Fibroblast of villous mesenchyme (primary cell): Measurements from ENCODE around the gene CCDC57. TPM values are rescaled to one million over a fixed set of nuclear protein-coding genes. Genes with fewer than 3 reads are reported as not detected.

Experiments used
- DNase-seq: peaks from one replicate; pipeline ENCODE4 v3.0.0-alpha.2; 2010; ENCODE audit warnings: low read depth
- H3K4me3 ChIP-seq: 2 replicates; pipeline ENCODE4 v1.5.1; 2011; ENCODE audit warnings: low read depth, mild to moderate bottlenecking, low read length
- total RNA-seq: library from RNA; depleted of rRNA; stranded (reverse); fragments of >200 nt; gene quantifications from 2 replicates; pipeline ENCODE4 v1.2.3, GENCODE V29; 2012
- TF ChIP-seq, protein P1 (sequence below): IDR thresholded peaks from 2 replicates; pipeline ENCODE4 v1.5.1; 2012; ENCODE audit warnings: low read depth, mild to moderate bottlenecking, low read length; ENCODE audit not compliant: insufficient read depth

Gene CCDC57
- total RNA-seq, 1 donor: 19.9 TPM

DNA sequence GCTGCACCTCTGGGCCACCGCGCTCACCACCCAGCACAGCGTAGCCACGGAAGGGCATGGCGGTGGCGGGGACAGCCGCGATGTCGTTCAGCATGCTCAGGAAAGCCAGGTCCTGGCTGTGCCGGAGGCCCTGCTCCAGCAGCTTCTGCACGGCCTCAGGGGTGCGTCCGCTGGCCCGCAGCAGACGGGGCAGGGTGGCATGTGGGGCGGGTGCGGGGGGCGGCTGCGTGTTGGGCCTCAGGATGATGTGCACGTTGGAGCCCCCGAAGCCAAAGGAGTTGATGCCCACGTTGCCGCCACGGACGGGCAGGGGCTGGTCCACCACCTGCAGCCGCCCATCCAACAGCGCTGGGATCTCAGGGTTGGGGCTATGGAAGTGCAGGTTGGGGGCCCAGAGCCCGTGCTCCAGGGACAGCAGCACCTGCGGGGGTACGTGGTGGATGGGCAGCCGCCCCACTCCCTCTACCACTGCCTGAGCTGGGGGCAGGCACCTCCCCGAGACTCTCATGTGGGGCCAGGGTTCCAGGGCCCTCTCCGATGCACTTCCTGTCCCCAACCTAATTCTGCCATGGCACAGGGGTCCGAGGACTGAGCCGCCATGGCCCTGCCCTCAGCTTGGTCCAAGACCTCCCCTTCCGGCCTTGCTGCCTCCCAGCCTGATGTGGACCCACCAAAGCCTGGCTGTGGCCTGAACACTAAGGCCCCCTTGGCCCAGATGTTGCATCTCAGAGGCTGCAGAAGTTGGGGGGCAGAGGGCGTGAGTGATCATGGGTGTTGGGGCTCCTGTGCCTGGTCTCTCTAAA, 121.2 kb downstream of the CCDC57 start:
- H3K4me3 ChIP-seq: no peak overlapping the region
- DNase-seq: no peak
- TF ChIP-seq, protein P1, sequence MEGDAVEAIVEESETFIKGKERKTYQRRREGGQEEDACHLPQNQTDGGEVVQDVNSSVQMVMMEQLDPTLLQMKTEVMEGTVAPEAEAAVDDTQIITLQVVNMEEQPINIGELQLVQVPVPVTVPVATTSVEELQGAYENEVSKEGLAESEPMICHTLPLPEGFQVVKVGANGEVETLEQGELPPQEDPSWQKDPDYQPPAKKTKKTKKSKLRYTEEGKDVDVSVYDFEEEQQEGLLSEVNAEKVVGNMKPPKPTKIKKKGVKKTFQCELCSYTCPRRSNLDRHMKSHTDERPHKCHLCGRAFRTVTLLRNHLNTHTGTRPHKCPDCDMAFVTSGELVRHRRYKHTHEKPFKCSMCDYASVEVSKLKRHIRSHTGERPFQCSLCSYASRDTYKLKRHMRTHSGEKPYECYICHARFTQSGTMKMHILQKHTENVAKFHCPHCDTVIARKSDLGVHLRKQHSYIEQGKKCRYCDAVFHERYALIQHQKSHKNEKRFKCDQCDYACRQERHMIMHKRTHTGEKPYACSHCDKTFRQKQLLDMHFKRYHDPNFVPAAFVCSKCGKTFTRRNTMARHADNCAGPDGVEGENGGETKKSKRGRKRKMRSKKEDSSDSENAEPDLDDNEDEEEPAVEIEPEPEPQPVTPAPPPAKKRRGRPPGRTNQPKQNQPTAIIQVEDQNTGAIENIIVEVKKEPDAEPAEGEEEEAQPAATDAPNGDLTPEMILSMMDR: no peak

DNA sequence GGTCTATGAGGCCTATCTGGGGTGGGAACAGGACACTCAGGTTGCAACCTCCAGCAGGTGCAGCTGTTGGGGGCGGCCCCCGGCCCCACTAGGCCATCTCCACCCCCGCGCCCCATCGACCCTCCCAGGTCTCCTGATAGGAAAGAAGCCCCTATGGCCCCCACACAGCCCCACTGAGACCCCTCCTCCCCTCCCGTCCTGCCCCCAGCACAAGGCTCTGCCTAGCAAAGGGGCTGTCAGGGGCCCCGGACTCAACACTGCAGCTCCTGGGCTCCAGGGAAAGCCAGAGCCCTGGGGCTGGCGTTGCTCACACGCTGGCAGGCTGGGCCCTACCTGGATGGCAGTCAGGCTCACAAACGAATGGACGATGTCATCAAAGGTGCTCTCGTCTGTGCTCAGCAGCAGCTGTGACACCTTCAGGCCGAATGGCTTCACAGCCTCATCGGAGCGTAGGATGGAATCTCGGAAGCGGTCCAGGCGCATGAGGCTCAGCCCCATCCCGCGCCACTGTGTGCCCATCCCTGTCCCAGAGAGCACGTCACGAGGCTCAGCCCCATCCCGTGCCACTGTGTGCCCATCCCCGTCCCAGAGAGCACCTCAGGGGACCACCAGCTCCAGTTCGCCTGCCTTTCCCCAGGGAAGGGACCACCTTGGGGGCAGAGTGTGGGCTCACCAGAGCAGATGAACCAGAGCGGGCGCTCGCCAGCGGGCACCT, 121.9 kb downstream of the CCDC57 start:
- TF ChIP-seq, protein P1: no peak
- DNase-seq: no peak

DNA sequence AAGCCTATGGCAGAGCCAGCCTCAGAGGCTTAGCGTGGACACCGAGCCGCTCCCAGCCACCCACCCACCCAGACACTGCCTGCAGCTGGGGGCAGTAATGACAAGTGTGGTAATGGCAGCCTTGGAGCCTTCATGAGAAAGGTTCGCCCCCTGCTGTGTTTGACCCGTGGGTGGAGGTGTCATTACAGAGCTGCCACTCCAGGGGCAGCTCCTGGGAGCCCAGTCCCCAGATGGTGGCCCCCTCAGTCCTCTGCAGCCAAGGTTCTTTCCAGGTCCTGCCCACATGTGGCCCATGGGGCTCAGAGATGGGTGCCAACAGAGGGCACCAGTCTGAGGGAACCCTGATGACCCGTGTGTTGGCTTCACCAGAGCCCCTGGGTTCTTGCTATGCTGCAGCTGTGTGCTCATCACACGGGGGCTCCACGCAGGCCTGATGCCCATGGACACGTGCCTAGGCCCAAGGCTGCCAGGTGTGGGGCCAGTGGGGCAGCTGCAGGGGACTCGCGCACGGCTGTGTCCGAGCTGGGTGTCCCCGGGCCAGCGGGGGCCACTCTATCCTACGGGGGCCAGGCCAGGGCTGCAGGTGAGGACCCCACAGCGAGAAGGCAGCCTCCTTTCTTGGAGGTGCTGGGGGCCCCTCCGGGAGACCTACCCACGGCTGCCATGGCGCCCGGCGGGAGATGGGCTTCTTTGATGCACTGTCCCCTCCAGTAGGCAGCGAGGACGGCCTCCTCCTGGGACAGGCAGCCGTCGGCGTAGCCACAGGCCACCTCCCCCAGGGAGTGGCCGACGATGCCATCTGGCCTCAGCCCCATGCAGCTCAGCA, 122.7 kb downstream of the CCDC57 start:
- no peak overlapping the region for H3K4me3 ChIP-seq
- no peak for DNase-seq
- TF ChIP-seq, protein P1: no peak

More for the DNA sequence above, 121.9 kb downstream of the CCDC57 start:
- H3K4me3 ChIP-seq: no peak overlapping the region

DNA sequence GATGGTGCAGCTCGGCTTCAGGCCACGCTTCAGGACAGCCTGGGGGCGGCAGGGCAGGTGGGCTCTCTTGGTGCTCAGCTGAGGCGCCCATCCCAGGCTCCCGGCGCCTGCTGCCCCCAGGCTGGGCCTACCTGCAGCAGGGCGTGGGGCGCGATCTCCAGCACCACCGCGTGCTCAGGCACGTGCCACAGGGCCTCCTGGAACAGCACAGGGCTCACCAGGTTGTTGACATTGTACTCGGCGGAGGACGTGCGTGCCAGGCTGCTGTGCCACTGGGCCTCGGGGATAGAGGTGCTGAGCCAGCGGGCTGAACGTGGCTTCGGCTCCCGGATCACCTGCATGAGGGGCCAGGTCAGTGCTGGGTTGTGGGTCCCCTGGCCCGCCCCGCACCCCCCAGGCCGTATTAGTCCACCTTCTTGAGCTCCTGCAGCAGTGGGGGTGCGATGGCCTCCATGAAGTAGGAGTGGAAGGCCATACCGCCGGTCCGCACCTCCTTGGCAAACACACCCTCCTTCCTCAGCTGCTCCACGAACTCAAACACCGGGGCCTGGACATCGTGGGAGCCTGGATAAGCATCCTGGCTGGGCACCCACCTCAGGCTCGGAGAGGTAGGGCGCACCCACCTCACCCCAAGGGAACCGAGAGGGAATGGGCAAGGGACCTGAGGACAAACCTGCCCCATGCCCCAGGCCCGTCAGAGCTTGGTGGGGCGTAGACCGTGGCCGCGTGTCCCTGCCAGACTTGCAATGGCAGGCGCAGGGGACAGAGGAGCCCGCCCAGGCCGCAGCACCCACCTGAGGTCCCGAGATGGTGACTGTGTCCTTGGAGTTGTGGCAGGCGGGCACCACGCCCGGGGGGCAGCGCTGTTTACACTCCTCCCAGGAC, 123.6 kb downstream of the CCDC57 start:
- H3K4me3 ChIP-seq: no peak overlapping the region
- DNase-seq: no peak
- TF ChIP-seq, protein P1: no peak

DNA sequence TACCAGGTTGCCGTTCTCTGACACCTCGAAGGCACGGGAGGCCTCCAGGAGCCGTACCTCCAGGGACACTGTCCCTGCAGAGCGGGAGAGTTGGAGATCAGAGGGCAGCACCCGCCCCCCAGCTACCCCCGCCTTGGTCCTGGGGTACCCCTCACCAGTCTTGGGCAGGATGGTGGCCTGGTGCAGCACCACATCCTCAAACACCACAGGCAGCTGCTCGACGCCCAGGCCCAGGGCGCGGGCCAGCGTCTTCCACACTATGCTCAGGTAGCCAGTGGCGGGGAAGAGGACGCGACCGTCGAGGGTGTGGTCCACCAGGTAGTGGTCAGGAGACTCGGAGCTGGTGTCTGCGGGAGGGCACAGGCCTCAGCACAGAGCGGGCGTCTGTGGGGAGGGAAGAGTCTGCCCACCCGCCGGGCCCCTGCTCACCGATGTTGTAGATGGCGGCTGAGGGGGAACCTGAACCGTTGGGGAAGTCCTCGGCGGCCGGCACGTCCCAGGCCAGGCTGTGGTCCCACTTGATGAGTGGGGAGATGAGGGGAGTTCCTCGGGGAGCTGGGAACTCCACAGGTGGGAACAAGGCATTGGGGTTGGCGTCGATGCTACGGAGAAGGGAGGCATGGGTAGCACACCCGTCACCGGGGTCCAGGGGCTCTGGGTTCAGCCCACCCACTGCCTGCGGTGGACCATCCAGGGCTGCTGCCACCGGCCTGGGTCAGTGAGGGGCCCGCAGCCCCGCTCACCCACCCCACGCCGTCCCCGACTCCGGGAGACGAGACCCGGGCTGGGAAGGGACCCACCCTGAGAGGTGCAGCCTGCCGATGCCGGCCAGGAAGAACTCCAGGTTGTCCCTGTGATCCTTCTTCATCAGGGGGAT, 124.4 kb downstream of the CCDC57 start:
- TF ChIP-seq, protein P1: no peak

More for the DNA sequence above, 124.4 kb downstream of the CCDC57 start:
- H3K4me3 ChIP-seq: no peak overlapping the region
- DNase-seq: no peak
